ENCODE data around the gene KRAS.
"Not testable (repeated sequence)": the region's sequence is repeated elsewhere in the genome, so short reads cannot be mapped to it uniquely, and the experiment has no call there.

GRCh38 chr12:25292810-25293221, 42.1 kb upstream of the KRAS start:
- TF ChIP-seq, protein P1, sequence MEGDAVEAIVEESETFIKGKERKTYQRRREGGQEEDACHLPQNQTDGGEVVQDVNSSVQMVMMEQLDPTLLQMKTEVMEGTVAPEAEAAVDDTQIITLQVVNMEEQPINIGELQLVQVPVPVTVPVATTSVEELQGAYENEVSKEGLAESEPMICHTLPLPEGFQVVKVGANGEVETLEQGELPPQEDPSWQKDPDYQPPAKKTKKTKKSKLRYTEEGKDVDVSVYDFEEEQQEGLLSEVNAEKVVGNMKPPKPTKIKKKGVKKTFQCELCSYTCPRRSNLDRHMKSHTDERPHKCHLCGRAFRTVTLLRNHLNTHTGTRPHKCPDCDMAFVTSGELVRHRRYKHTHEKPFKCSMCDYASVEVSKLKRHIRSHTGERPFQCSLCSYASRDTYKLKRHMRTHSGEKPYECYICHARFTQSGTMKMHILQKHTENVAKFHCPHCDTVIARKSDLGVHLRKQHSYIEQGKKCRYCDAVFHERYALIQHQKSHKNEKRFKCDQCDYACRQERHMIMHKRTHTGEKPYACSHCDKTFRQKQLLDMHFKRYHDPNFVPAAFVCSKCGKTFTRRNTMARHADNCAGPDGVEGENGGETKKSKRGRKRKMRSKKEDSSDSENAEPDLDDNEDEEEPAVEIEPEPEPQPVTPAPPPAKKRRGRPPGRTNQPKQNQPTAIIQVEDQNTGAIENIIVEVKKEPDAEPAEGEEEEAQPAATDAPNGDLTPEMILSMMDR (IDR thresholded peaks at IDR 0.05): not testable (repeated sequence)
- TF ChIP-seq POLR2A (IDR thresholded peaks at IDR 0.05): not testable (repeated sequence)

Measured in right lobe of liver (tissue), 4 donors.